Right lobe of liver (tissue), 6 donors: ENCODE results near the gene EML6. TPM values are rescaled to one million over a fixed set of nuclear protein-coding genes. Genes with fewer than 3 reads are reported as not detected.

Experiments
- ATAC-seq, 4 donors: fragments of 200-7000 bp; cut with Tn5 transposase; one replicate each; pipeline ENCODE4 v1.9.1; 2020; ENCODE audit warnings: mild to moderate bottlenecking in 4 of 4, moderate library complexity in 4 of 4
- DNase-seq, 3 donors: peaks; one replicate each; pipeline ENCODE4 v3.0.0-alpha.2; 2020
- H3K27ac ChIP-seq, 3 donors: fragments of 200-600 bp; one replicate each; pipeline ENCODE4 v1.8.0; 2022
- H3K27me3 ChIP-seq, 2 donors: fragments of 200-600 bp; one replicate each; pipeline ENCODE4 v1.8.0; 2022
- H3K36me3 ChIP-seq, 4 donors: fragments of 200-600 bp; sonication (generic) in 1 of 4; one replicate each; pipeline versions ENCODE4 v1.5.1 to v1.8.0; 2017 to 2022; ENCODE audit warnings: control low read depth in 1 of 4
- H3K4me1 ChIP-seq, 4 donors: fragments of 200-600 bp; sonication (generic) in 1 of 4; one replicate each; pipeline versions ENCODE4 v1.5.1 to v1.8.0; 2017 to 2022; ENCODE audit warnings: control low read depth in 1 of 4
- H3K4me3 ChIP-seq, 3 donors: fragments of 200-600 bp; one replicate each; pipeline ENCODE4 v1.8.0; 2022
- H3K9me3 ChIP-seq, 4 donors: fragments of 200-600 bp; sonication (generic) in 1 of 4; one replicate each; pipeline versions ENCODE4 v1.5.1 to v1.8.0; 2017 to 2022; ENCODE audit warnings: control low read depth in 1 of 4
- POLR2A ChIP-seq: fragments of 450-650 bp; IDR thresholded peaks from one replicate; pipeline ENCODE4 v1.6.1; 2017; ENCODE audit warnings: antibody characterized with exemption, mild to moderate bottlenecking
- WGBS: methylation state at CpG from one replicate; pipeline ENCODE4 v1.1.6; 2018; ENCODE audit warnings: low coverage, low lambda C conversion rate; ENCODE audit not compliant: insufficient coverage; ENCODE audit errors: missing lambda C conversion rate; 5-methylcytosine and 5-hydroxymethylcytosine counted together
- intact Hi-C, 2 donors: fragments of 100-400 bp; cut with DNase I; formaldehyde crosslinking; loops; one replicate each; pipeline versions ENCODE4 v1.11.2 to v1.14.1; 2022
- total RNA-seq, 6 experiments: library from RNA; depleted of rRNA in 2 of 6; stranded (reverse); fragments of >200 nt in 2 of 6; fragmentation: NEBNext Ultra II Directional in 3 of 6; extraction: Animal tissue kit (Norgen Biotek cat#: 25700) in 3 of 6; gene quantifications; one replicate each; pipeline versions ENCODE4 v1.1.0 to v1.2.4, GENCODE V29; 2016 to 2023
- TF ChIP-seq, protein P1 (sequence below), 4 donors: fragments of 200-600 bp in 3 of 4; fragments of 450-650 bp in 1 of 4; IDR thresholded peaks; one replicate each; pipeline versions ENCODE4 v1.5.1 to v1.8.0; 2016 to 2022; ENCODE audit warnings: antibody characterized with exemption in 4 of 4, mild to moderate bottlenecking in 2 of 4
- donor health status: DM: no; HTN: yes; CAD: no.
- donor health status: DM: no; HTN: no; CAD: no.
- donor health status: DM: no; HTN: no; CAD: no.
- donor health status: DM: no; HTN: yes; CAD: no.
- donor health status: DM: no; HTN: yes; CAD: no.

Gene EML6
- total RNA-seq, 6 experiments from 2014 or later: 0.82 to 2.5 (median 1.5) TPM

DNA sequence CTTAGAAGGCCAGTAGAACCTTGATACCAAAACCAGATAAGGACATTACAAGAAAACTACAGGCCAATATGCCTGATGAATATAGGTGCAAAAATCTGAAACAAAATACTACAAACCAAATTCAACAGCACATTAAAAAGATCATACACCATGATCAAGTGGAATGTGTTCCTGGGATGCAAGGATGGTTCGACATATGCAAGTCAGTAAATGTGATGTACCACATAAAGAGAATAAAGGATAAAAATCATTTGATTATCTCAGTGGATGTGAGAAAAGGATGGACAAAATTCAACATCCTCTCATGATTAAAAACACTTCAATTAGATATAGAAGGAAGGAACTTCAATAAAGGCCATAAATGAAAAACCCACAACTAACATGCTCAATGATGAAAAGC lies 197.2 kb downstream of the EML6 start:
- no peak overlapping the region for H3K27ac ChIP-seq
- WGBS: 100% methylated on average over 1 of the region's 1 CpG
- H3K27me3 ChIP-seq: no peaks in the 10 kb centered on the region
- ATAC-seq (no peak), DNase-seq (no peak)
- no peak overlapping the region for H3K4me3 ChIP-seq
- no peak for TF ChIP-seq POLR2A
- TF ChIP-seq, protein P1, sequence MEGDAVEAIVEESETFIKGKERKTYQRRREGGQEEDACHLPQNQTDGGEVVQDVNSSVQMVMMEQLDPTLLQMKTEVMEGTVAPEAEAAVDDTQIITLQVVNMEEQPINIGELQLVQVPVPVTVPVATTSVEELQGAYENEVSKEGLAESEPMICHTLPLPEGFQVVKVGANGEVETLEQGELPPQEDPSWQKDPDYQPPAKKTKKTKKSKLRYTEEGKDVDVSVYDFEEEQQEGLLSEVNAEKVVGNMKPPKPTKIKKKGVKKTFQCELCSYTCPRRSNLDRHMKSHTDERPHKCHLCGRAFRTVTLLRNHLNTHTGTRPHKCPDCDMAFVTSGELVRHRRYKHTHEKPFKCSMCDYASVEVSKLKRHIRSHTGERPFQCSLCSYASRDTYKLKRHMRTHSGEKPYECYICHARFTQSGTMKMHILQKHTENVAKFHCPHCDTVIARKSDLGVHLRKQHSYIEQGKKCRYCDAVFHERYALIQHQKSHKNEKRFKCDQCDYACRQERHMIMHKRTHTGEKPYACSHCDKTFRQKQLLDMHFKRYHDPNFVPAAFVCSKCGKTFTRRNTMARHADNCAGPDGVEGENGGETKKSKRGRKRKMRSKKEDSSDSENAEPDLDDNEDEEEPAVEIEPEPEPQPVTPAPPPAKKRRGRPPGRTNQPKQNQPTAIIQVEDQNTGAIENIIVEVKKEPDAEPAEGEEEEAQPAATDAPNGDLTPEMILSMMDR (IDR thresholded peaks at IDR 0.05): no peak
- no peaks in the 10 kb centered on the region for H3K9me3 ChIP-seq
- no peaks in the 10 kb centered on the region for H3K36me3 ChIP-seq
- intact Hi-C loops: no loop called here
- no peaks in the 10 kb centered on the region for H3K4me1 ChIP-seq

DNA sequence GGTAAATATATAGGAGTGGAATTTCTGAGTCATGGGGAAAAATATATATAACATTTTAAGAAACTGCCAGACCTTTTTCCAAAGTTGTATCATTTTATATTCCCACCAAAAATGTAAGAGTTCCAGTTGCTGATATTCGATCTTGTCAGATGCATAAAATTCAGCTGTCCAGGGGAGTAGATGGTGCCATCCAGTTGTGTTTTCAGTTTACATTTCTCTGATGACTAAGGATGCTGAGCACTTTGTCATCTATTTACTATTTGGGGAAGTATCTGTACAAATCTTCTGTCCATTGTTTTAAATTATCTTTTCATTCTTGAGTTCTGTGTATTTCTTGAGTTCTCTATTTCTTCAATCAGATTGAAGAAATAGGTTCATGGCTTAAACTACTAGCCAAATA lies 200.7 kb downstream of the EML6 start:
- Histone ChIP-seq H3K27me3 (no peaks in the 10 kb centered on the region), H3K4me1 (no peaks in the 10 kb centered on the region), H3K4me3 (no peak overlapping the region), H3K9me3 (no peaks in the 10 kb centered on the region), H3K36me3 (no peaks in the 10 kb centered on the region), H3K27ac (no peak overlapping the region)
- intact Hi-C loops: no loop called here
- ATAC-seq: no peak
- no peak for TF ChIP-seq POLR2A
- TF ChIP-seq, protein P1 (IDR thresholded peaks at IDR 0.05): no peak
- DNase-seq: no peak
- WGBS: 100% methylated on average over 1 of the region's 1 CpG

DNA sequence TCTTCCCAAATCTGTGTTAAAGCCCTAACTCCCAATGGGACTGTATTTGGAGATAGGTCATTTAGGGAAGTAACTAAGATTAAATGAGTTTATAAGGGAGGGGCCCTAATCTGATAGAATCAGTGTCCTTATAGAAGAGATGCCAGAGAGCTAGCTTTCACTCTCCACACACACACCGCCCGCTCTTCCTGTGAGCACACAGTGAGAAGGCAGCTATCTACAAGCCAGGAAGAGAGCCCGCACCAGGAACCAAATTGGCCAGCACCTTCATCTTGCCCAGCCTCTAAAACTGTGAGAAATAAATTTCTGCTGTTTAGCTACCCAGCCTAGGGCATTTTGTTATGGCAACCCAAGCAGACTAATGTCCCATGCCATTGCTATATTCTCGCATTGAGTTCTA lies 201.6 kb downstream of the EML6 start:
- WGBS: 100% methylated on average over 1 of the region's 4 CpGs
- TF ChIP-seq POLR2A: no peak
- TF ChIP-seq, protein P1 (IDR thresholded peaks at IDR 0.05): no peak
- intact Hi-C loops: no loop called here

DNA sequence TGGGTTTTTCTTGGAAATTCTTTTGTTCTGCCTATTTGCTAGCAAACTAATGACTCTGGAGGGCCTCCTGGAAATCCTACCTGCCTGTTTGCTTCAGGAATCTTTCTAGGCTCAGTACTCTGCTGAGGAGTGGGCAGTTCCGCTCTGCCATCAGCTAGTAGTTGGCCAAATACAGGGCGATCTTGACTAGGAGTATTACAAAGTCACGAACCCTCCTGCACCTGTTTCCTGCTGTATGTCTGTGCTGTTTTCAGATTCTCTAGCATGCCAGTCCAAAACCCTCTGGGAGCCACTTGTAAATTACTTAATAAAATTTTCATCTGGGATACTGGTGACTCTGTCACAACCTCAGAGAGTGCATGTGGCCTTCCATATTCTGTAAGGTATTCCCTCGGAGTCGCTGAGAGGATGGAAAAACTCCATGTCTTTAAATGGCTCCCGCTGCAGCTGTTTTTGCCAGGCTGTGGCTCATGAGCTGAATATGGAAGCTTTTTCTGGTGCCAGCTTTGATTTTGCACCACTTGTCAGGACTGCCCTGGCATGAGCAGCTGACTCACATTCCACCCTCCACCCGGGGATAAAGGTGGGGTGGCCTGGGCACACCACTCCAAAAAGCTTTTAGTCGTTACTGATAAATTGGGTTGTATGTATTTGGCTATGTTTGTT lies 203.8 kb downstream of the EML6 start:
- no peak overlapping the region for H3K27ac ChIP-seq
- H3K4me1 ChIP-seq: no peaks in the 10 kb centered on the region
- H3K27me3 ChIP-seq: no peaks in the 10 kb centered on the region
- H3K4me3 ChIP-seq: no peak overlapping the region
- ATAC-seq: no peak
- intact Hi-C loops: no loop called here
- no peaks in the 10 kb centered on the region for H3K36me3 ChIP-seq
- DNase-seq: no peak
- WGBS: 91% methylated on average over 8 of the region's 8 CpGs
- TF ChIP-seq POLR2A: no peak
- TF ChIP-seq, protein P1 (IDR thresholded peaks at IDR 0.05): no peak
- H3K9me3 ChIP-seq: no peaks in the 10 kb centered on the region

More for the DNA sequence above, 201.6 kb downstream of the EML6 start:
- no peaks in the 10 kb centered on the region for H3K27me3 ChIP-seq
- H3K27ac ChIP-seq: no peak overlapping the region
- H3K4me3 ChIP-seq: no peak overlapping the region
- no peak for ATAC-seq
- H3K36me3 ChIP-seq: no peaks in the 10 kb centered on the region
- no peaks in the 10 kb centered on the region for H3K9me3 ChIP-seq
- no peak for DNase-seq
- no peaks in the 10 kb centered on the region for H3K4me1 ChIP-seq
